GM19025 (cell line): ENCODE data around the gene MDH1.
A peak's percentile ranks its signal among the peaks of the same experiment; 100 is the strongest.
"Not testable (repeated sequence)": the region's sequence is repeated elsewhere in the genome, so short reads cannot be mapped to it uniquely, and the experiment has no call there.

ENCODE experiments used
- ATAC-seq: cut with Tn5 transposase; IDR thresholded peaks from one replicate; pipeline ENCODE4 v1.9.1; 2021; ENCODE audit warnings: mild to moderate bottlenecking, low read depth, moderate library complexity; ENCODE audit not compliant: unreplicated experiment

Gene MDH1

DNA sequence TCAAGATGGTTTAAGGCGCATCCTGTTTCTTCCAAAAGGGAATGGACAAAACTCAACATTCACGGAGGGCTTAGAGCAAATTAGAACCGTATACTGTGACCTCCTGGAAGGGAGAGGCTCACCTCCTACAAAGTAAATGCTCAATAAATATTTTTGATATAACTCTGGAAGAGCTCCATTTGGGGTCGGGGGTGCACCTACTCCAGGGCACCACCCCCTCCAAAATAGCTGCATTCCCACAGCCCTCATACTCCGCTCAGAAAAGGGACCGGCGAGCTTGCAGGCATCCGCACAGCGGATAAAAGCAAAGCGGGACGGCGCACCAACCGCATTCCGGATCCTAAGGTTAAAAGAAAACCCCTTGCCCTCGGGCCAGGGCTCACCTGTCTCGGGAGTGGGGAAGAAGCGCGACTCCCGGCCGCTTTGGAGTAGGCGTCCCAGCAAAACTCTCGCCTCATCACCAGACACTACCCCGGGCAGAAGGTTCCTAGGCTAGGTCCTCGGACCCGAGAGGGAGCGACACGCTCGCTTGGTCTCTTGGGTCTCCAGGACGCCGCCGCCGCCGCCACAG is 864 bp upstream of the MDH1 start:
- ATAC-seq = no peak

DNA sequence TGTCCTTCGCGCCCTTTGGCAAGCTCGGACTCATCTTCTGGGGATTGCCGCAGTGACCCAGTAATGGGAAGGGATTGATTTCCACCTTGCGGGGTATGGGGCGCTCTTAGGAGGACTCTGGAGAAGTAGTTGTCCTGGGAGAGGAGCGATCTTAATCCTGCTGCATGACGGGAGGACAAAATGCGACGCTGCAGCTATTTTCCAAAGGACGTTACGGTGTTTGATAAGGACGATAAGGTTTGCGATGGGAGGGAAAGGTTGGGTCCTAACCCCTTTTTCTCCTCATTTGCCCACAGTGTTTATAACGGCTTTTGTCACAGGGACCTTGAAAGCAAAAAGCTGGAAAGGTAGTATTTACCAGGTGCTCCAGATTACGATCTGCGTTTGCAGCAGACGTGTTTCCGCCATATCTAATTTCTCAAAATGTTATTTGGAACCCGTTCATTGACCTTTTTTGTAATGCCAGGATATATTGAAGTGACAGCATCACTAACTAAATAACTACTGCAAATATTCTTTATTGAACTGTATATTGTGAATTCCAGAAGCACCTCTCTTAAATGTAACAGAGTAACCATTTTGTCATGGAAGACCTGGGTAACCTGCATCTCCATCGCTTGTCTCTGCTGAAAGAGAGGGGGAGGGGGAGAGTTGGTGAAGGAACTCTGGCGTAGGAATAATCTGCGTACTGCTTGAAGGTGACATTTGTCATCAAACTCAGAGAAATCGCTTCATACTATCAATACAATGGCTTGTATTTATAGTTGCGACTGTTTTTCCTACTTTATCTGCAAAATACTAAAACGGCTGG is 590 bp downstream of the MDH1 start:
- peak; percentile 11 for ATAC-seq

DNA sequence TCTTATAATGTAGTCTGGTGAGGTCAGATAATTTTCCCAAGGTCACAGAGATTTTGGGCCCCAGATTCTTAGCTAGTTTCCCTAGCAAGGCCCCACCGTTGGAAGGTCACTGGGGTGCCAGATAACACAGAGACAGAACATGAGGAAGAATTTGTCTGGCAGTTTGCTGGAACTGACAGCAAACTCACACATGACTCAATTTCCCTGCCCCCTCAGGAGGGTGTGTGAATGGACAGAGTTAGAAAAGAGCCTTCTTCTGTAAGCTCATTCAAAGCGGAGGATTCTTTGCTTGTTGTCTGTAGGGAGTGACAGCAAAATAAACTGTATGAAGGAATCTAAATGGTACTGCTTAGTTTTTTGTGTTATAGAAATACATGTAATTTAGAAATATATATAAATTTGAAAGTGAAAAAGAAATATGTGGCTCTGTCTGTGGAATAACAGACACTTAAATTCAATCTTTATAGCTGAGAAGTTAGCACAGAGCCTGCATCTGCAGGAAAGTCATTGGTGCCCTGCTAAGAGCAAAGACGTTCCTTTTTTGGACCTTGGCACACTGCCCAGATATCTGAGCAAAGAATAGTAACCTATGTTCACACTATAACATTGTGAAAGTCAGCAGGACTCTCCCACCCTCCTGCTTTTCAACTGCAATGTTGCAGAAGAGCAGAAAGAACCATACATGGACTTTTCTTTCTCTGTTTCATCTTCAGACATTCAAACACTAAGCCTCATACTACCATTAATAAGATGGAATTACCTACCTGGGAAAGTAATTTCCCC is 2.1 kb downstream of the MDH1 start:
- no peak for ATAC-seq

DNA sequence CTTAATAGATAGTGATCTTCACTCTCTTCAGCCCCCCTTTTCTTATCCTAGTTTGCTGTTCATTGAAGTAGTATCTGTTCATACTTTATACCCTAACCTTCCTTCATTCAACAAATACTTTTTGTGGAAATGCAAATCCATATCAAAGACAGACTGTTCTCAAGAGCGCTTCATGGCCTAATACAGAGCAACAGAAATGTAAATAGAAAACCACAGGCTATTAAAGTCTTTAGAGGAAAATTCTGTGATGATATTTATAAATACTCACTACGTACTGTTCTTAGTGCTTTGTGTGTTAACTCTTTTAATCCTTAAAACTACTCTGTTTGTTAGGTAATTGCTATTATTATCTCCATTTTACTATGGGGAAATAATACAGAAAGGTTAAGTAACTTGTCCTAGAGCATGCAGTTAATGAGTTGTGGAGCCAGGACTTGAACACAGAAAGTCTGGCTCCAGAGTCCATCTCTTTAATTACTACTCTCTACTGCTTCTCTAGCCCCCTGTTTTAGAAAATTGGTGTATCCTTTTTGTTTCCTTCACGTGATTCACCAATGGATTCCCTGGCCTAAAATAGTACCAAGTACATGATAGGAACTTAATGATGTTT is 2.9 kb downstream of the MDH1 start:
- no peak for ATAC-seq

DNA sequence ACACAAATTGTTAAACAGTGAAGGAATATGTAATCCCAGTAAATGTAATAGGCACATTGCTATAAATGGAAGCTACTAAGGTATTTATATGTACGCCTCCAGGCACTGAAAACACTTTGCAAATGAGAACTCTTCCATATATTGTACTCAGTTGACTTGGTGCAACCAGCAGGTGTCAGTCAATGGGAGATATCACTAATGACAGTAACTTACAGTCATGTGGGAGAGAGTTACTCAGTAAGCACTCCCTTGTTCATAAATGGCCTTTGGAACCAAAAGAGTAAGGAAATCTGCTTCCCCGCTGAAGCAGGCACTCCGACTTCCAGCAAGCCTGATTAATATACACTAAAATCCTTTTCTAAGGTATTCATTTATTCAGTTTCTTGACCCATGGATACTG is 5.9 kb downstream of the MDH1 start:
- no peak for ATAC-seq

DNA sequence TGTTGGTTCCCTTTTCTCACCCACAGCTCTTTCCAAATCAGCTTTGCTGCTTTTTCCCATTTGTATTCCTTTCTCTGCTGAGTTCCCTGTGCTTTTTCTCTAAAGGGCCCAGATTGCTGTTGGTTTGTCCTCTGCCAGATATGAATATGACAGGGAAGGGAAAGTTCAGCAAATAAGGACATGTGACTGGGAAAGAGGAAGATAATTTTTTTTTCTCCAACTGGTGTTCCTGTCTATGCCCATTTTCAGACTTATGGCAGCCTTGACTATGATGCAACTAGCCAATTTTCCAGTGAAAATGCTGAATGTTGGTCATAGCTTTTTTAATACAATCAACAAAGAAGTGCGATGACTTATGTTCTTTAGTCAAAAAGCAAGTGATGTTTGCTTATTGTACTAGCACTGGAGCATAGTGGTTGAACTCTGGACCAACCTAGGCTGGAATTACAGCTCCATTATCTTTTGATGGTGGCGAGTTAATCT is 7.7 kb downstream of the MDH1 start:
- no peak for ATAC-seq

DNA sequence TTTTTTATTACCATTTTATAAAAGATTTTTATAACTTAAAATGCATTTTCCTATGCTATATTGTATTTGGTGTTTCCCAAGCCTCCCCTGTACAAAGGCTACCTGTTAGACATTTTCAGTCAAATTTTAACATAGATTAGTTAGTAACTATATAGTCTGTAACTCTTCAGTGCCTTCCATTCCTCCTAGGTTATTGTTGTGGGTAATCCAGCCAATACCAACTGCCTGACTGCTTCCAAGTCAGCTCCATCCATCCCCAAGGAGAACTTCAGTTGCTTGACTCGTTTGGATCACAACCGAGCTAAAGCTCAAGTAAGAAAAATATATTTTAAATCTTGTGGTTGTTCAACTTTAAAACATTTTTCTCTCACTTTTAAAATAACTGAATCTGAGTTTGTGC is 10.2 kb downstream of the MDH1 start:
- no peak for ATAC-seq

DNA sequence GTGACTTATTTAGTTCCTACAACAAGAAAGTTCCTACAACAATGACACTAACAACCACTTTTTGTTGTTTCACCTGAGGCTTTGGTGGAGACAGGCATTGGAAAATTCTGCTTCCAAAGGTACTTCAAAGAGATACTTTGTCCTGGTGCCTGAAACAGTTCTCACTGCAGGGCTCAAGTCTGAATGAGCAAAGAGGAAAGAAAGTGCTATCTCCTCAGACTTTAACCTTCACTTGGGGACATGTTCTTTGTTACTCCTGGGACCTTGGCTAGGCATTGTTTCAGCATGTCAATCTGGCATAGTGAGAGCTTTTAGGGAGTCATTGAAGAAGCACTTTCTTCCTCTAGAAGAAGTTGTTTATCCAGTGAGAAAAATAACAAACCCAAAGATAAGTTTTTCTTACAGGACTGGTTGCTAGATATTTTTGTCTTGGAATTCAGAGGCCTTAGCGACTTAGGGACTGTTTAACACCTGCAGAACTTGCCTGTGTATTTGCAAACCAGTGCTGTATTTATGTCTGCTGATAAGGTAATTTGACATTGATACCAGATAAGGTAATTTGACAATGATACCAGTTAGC is 12.2 kb downstream of the MDH1 start:
- no peak for ATAC-seq

DNA sequence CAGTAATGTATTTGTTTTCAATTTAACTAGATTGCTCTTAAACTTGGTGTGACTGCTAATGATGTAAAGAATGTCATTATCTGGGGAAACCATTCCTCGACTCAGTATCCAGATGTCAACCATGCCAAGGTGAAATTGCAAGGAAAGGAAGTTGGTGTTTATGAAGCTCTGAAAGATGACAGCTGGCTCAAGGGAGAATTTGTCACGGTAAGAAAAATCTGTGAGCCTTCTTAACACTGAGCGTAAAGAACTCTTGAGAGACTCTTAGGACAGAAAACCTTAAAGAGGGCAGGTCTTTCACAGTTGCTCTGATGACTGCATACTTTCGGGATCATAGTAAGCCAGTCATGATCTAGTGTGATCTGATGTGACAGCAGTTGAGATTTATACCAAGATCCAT is 15.9 kb downstream of the MDH1 start:
- no peak for ATAC-seq

DNA sequence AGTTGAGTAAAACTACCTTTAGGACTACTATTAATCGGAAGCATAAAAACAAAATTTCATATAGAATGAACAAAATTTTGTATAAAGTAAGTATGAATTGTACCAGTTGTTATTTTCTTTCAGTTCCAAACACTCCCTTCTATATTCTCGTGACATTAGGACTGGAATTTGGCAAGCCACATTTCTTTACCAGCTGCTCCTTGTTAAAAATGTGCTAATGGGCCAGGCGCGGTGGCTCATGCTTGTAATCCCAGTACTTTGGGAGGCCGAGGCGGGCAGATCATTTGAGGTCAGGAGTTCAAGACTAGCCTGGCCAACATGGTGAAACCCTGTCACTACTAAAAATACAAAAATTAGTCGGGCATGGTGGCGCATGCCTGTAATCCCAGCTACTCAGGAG is 20.1 kb downstream of the MDH1 start:
- not testable (repeated sequence) for ATAC-seq

DNA sequence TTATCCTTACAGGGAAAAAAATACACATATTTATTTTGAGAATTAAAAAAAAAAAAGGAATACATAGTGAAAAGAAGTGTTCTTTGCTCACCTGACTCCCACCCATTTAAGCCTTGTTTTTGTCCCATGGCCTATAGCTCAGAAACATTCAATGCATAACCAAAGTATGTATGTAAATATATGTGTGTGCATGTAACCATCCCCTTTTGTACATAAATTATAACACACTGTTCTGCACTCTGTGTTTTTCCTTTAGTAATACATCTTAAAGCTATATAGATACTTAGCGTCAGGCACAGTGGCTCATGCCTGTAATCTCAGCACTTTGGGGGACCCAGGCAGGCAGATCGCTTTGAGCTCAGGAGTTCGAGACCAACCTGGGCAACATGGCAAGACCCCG is 21.8 kb downstream of the MDH1 start:
- no peak for ATAC-seq

DNA sequence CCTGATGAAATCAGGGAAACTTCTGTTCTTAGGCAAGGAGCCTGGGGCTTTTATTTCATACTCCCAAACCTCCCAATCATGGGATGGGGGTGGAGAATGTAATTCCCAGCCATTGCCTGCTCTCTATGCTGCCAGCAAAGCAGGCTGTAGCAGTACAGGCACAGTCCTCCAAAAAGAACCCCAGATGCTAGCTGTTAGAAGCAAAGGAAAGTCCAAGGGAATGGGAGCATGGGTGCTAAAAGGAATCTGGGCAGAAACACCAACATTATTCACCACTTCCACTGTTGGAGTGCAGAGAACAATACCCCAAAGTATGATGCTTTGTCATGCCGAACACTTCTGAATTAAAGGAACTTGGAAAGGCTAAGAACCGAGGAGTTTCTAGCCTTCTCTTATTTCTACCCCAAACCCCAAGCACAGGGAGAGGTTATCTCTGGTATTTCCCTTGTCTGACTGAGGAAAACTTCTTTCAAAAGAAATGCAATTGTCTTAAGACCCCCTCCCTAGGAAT is 24.7 kb downstream of the MDH1 start:
- no peak for ATAC-seq

DNA sequence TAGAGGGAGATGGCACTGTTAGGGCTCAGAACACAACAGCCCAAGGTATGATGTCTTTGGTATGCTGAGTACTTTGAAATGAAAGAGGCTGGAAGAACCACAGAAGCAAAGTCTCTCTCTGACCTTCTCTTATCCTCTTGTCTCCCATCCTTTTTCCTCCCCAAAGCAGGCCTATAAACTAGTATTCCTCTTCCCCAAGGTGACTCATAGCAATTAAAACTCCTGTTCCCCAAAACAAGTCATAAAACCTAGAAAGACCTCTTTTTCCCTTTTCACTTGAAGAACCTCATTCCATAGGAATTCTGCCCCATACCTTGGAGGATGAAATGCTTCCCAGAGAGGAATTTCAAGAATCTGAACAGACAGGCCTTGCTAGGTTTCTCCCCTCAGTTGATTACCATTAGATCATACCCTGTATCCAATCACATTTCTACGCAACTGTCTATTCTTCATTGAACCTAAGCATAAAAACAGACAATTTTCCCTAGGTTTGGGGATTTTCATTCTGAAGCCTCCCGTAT is 25.7 kb downstream of the MDH1 start:
- ATAC-seq = no peak

DNA sequence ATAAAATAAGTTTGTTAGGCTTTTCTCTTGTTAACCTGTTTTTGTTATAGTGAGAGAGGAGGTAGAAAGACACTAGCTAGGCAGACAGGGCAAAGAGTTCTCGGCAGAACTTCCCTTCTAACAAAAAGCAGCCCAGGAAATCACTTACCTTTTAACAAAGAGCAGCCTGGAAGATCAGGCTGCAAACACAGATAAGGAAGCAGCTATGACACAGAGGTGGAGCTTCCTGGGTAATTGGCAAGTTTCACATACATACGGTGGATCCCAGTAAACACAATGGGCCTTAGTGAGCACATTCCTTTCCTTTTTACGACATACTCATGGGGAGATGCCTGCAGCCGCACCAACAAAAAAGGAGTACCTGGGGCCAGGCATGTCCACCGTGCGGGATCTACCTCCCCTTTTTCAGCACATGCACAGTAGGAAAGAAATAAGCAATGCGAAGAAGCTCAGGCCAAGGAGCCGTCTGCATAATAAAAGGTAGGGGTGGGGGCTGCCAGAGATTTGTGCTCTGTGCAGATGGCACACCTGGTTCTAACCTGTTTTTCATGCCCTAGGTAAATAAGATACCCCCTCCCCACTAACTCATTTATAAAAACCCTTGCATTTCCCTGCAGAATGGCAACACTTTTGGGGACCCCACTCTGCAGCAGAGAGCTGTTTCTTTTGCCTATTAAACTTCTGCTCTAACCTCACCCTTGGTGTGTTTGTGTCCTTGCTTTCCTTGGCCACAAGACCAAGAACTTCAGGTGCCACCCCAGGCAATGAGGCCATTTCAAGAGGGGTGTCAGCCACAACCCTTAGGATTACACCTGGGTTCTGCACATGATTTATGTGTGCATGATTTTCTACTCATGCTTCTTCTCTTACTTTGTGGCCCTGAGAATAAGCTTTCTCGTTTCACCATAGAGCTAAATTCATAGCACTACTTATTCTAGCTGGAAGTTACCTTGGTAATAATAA is 26.5 kb downstream of the MDH1 start:
- no peak for ATAC-seq

DNA sequence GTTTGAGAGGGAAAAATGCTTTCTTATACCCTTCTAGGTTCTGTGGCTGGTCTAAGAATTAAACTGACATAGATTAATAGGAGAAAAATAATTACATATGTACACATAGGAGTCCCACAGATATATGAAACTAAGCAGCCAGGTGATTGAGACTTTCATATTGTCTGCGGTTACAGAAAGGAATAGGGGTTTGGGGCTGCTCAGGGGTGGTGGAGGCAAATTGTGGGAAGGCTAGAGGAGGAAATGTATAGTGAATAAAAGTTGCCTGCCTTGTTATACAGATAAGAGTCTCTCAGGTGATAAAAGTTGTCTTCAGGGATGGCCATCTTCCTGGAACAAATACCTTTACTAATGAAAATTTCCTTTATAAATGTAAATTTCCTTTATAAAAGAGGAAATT is 28.6 kb downstream of the MDH1 start:
- no peak for ATAC-seq

DNA sequence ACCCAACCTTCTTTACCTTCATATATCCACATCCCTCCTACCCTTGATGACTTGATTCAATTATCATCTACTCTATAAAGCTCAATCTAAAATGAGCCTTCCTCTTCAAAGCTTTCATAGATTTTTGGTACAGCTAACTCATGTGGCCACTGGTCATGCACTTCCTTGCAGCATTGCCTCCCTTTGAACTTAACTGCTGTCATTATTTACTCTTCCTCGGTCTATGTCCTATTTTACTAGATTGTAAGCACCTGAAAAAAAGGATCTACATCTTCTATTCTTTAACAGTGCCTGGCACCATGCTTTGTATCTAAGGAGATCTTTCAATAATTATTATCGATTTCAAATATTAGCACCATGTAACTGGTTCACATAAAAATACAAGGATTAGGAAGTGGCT is 30.6 kb downstream of the MDH1 start:
- ATAC-seq = no peak

DNA sequence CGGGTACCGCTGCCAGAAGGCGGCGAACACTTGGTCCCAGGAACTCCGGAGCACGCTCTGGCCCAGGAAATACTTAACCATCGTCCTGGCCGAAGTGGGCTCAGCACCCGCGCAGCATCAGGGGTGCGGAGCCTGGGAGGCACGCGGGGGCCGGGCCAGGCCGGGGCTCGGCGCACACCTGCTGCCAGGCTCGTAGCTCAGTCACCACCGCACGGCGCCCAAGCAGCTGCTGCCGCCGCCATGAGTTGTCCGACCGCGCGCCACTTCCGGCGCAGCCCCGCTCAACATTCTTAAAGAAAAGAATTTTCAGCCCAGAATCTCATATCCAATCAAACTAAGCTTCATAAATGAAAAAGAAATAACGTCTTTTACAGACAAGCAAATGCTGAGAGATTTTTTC is 34.0 kb downstream of the MDH1 start:
- no peak for ATAC-seq

DNA sequence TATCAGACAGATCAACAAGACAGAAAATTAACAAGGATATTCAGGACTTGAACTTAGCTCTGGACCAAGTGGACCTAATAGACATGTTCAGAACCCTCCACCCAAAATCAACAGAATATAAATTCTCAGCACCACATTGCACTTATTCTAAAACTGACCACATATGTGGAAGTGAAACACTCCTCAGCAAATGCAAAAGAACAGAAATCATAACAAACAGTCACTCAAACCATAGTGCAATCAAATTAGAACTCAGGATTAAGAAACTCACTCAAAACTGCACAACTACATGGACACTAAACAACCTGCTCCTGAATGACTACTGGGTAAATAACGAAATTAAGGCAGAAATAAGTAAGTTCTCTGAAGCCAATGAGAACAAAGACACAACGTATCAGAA is 35.0 kb downstream of the MDH1 start:
- ATAC-seq = not testable (repeated sequence)

DNA sequence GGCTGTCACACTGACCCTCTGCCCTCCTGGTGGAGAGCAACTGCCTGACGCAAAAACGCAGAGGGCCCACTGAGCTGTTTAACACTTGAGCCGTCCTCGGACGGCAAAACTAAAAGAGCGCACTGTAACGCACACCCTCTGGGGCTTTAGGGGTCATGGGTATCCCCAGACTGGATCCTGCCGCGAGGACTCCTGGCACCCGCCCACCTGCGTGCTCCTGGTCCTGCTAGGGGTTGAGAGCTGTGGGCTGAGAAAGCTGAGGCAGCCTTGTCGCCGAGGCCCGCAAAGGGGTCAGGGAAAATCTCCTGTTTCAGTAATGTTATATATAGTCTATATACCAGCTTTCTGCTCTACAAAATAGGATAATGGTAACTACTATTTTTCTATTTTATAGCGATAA is 39.1 kb downstream of the MDH1 start:
- ATAC-seq = no peak
